GM21367 (cell line): ENCODE data around the gene EPN1.
"Not testable (repeated sequence)": the region's sequence is repeated elsewhere in the genome, so short reads cannot be mapped to it uniquely, and the experiment has no call there.

Experiments
- ATAC-seq: cut with Tn5 transposase; IDR thresholded peaks from one replicate; pipeline ENCODE4 v1.9.1; 2021; ENCODE audit not compliant: unreplicated experiment

EPN1 gene

GRCh38 chr19:55717879-55718711, 43.1 kb downstream of the EPN1 start:
- not testable (repeated sequence) for ATAC-seq

DNA sequence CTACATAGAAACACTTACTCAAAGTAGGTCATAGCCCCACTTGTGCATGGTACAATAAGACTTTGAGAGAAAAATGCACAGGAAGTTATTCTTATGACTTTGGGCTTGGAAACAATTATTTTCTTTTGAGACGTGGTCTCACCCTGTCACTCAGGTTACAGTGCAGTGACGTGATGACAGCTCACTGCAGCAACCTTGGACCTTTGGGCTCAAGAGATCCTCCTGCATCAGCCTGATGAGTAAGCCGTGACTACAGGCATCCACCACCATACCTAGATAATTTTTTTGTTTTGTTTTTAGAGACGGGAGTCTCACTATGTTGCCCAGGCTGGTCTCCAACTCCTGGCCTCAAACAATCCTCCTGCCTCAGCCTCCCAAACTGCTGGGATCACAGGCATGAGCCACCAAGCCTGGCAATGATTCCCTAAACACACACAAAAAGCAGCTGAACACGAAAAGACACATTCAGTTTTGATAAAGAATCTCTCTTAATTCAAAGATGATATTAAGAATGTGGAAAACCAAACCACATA, 45.3 kb downstream of the EPN1 start:
- no peak for ATAC-seq

- no peak for ATAC-seq
These were observed 45.8 kb downstream of the EPN1 start for GRCh38 chr19:55720801-55721200.

GRCh38 chr19:55723491-55723890, 48.5 kb downstream of the EPN1 start:
- ATAC-seq: no peak

GRCh38 chr19:55730378-55730777, 55.4 kb downstream of the EPN1 start:
- ATAC-seq: not testable (repeated sequence)

DNA sequence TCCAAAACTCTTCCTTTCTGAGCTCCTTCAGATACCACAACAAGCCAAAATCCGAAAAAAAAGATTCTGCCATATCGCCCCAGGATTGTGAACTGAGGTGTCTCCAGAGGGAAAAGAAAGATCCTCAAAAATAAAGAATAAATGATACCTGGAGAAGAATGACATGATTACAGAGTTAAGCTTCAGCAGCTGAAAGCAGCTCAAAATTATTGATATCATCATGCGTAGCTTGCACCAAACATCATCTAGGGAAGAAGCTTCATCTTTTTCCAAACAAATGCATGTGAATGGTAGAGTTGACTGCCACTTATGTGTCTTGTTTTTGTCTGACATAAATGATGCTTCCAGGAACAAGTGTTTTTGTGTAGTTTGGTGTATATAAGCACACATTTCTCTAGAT, 63.3 kb downstream of the EPN1 start, which contains the start of gene NLRP9:
Gene NLRP9 (minus strand): TSS at position 101 of the 400 bp plus-strand sequence. CDS start 28 bp downstream, at position 73.
- no peak for ATAC-seq

GRCh38 chr19:55750715-55751114, 75.7 kb downstream of the EPN1 start:
- ATAC-seq: no peak

GRCh38 chr19:55753401-55753800, 78.4 kb downstream of the EPN1 start:
- ATAC-seq: no peak

GRCh38 chr19:55756808-55757207, 81.8 kb downstream of the EPN1 start:
- not testable (repeated sequence) for ATAC-seq

DNA sequence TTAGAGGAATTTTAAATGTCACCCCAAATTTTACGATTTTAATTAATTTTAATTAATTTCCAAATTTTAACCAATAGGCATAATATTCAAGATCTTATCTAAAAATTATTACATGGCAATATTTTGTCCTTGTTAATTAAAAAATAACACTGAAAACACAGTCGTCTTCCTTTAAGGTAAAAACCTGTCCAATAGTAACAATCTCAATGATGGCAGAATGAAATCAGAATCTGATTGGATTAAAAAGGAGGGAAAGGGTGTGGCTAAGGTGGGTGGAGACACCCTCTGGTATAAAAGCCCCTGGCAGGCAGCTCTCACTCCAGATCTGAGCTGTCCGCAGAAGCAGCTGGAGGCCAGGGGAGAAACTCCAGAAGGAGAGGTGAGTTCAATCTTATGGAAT, 83.8 kb downstream of the EPN1 start, which contains the start of gene RFPL4A:
Gene RFPL4A (plus strand): TSS at position 301 of the 400 bp plus-strand sequence. CDS start 2,704 bp downstream, outside the sequence.
- not testable (repeated sequence) for ATAC-seq
